K562 (cell line): ENCODE measurements around the gene IFT172.

Experiments used
- CBX3 ChIP-seq, 2 experiments: IDR thresholded peaks; 1 replicate in 1 of 2; 2 replicates in 1 of 2; pipeline ENCODE4 v1.6.1; 2012; ENCODE audit warnings: inconsistent platforms in 2 of 2, low read length in 2 of 2, borderline replicate concordance in 1 of 2, control low read depth in 1 of 2
- CEBPB ChIP-seq: fragments of 450-650 bp; IDR thresholded peaks from 2 replicates; pipeline ENCODE4 v1.6.1; 2016; ENCODE audit warnings: missing genetic modification characterization, missing compliant biosample characterization
- GABPA ChIP-seq: fragments of 200-800 bp; sonication (Bioruptor generic); conservative IDR thresholded peaks from 2 replicates; pipeline ENCODE4 v1.6.1; 2016; ENCODE audit warnings: low read depth, missing genetic modification characterization, missing compliant biosample characterization
- JUN ChIP-seq, 2 experiments: sonication (generic) in 1 of 2; formaldehyde crosslinking in 1 of 2; IDR thresholded peaks; 2 replicates each; pipeline versions ENCODE4 v1.6.1 to v1.8.0; 2012 to 2022; ENCODE audit warnings: borderline replicate concordance in 2 of 2, mild to moderate bottlenecking in 2 of 2, improper control_type of control experiment in 1 of 2, low read depth in 1 of 2, low read length in 1 of 2, missing genetic modification reagents in 1 of 2
- MEF2D ChIP-seq: conservative IDR thresholded peaks from 2 replicates; pipeline ENCODE4 v1.6.1; 2016; ENCODE audit warnings: low read depth, missing genetic modification characterization, missing compliant biosample characterization
- NFIC ChIP-seq: fragments of 450-650 bp; IDR thresholded peaks from 2 replicates; pipeline ENCODE4 v1.6.1; 2017; ENCODE audit warnings: mild to moderate bottlenecking, inconsistent platforms
- NR2F6 ChIP-seq: fragments of 450-650 bp; formaldehyde crosslinking; IDR thresholded peaks from 2 replicates; pipeline ENCODE4 v1.4.0; 2020; ENCODE audit warnings: mild to moderate bottlenecking
- POLR2AphosphoS2 ChIP-seq: IDR thresholded peaks from 2 replicates; pipeline ENCODE4 v1.6.1; 2012; ENCODE audit warnings: low read length, improper control_type of control experiment
- SMC3 ChIP-seq: conservative IDR thresholded peaks from 2 replicates; pipeline ENCODE4 v1.6.1; 2011; ENCODE audit warnings: low read depth, low read length, improper control_type of control experiment; ENCODE audit not compliant: insufficient read depth
- ZNF764 ChIP-seq: fragments of 250-450 bp; sonication (Bioruptor Pico); IDR thresholded peaks from 2 replicates; pipeline ENCODE4 v1.4.0; 2020; ENCODE audit warnings: low read depth, mild to moderate bottlenecking, moderate library complexity
- TF ChIP-seq, protein P1 (sequence below): sonication (generic); formaldehyde crosslinking; IDR thresholded peaks from 2 replicates; pipeline ENCODE4 v1.8.1; 2023; ENCODE audit warnings: mild to moderate bottlenecking, missing genetic modification reagents
- TF ChIP-seq, protein P2 (sequence below): fragments of 450-650 bp; IDR thresholded peaks from 2 replicates; pipeline ENCODE4 v1.6.1; 2016; ENCODE audit warnings: low read depth
- TF ChIP-seq, protein P3 (sequence below), 3 experiments: IDR thresholded peaks in 2 of 3; conservative IDR thresholded peaks in 1 of 3; 2 replicates each; pipeline ENCODE4 v1.5.1; 2011 to 2012; ENCODE audit warnings: low read length in 3 of 3, mild to moderate bottlenecking in 3 of 3, control low read depth in 2 of 3, improper control_type of control experiment in 1 of 3, inconsistent platforms in 1 of 3, low read depth in 1 of 3, mixed read lengths in 1 of 3, moderate library complexity in 1 of 3; ENCODE audit not compliant: insufficient read depth in 2 of 3

DNA sequence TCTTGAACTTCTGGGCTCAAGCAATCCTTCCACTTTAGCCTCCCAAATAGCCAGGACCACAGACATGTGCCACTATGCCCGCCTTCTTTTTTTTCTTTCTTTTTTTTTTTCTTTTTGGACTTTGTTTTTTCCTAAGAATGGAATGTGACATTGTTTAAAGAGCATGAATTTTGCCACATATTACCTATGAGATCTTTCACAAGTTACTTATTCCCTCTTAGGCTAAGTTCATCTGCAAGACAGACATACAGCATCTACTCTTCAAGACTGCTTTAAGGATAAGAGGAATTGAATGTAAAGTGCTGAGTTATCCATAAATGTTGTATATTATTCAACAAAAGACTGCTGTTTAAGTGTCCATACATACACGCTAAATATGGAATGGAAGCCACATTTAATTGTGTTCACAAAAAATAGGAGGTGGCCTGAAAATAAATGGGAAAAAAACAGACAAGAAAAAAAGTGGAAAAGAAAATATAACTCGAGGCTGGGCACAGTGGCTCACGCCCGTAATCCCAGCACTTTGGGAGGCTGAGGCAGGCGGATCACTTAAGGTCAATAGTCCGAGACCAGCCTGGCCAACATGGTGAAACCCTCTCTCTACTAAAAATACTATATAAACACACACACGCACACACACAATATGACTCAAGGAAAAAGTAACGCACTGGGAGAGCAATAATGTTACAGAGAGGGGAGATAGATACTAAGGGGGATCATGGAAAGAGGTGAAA, 77.0 kb downstream of the IFT172 start:
- TF ChIP-seq, protein P1, sequence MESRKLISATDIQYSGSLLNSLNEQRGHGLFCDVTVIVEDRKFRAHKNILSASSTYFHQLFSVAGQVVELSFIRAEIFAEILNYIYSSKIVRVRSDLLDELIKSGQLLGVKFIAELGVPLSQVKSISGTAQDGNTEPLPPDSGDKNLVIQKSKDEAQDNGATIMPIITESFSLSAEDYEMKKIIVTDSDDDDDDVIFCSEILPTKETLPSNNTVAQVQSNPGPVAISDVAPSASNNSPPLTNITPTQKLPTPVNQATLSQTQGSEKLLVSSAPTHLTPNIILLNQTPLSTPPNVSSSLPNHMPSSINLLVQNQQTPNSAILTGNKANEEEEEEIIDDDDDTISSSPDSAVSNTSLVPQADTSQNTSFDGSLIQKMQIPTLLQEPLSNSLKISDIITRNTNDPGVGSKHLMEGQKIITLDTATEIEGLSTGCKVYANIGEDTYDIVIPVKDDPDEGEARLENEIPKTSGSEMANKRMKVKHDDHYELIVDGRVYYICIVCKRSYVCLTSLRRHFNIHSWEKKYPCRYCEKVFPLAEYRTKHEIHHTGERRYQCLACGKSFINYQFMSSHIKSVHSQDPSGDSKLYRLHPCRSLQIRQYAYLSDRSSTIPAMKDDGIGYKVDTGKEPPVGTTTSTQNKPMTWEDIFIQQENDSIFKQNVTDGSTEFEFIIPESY = no peak
- TF ChIP-seq, protein P2, sequence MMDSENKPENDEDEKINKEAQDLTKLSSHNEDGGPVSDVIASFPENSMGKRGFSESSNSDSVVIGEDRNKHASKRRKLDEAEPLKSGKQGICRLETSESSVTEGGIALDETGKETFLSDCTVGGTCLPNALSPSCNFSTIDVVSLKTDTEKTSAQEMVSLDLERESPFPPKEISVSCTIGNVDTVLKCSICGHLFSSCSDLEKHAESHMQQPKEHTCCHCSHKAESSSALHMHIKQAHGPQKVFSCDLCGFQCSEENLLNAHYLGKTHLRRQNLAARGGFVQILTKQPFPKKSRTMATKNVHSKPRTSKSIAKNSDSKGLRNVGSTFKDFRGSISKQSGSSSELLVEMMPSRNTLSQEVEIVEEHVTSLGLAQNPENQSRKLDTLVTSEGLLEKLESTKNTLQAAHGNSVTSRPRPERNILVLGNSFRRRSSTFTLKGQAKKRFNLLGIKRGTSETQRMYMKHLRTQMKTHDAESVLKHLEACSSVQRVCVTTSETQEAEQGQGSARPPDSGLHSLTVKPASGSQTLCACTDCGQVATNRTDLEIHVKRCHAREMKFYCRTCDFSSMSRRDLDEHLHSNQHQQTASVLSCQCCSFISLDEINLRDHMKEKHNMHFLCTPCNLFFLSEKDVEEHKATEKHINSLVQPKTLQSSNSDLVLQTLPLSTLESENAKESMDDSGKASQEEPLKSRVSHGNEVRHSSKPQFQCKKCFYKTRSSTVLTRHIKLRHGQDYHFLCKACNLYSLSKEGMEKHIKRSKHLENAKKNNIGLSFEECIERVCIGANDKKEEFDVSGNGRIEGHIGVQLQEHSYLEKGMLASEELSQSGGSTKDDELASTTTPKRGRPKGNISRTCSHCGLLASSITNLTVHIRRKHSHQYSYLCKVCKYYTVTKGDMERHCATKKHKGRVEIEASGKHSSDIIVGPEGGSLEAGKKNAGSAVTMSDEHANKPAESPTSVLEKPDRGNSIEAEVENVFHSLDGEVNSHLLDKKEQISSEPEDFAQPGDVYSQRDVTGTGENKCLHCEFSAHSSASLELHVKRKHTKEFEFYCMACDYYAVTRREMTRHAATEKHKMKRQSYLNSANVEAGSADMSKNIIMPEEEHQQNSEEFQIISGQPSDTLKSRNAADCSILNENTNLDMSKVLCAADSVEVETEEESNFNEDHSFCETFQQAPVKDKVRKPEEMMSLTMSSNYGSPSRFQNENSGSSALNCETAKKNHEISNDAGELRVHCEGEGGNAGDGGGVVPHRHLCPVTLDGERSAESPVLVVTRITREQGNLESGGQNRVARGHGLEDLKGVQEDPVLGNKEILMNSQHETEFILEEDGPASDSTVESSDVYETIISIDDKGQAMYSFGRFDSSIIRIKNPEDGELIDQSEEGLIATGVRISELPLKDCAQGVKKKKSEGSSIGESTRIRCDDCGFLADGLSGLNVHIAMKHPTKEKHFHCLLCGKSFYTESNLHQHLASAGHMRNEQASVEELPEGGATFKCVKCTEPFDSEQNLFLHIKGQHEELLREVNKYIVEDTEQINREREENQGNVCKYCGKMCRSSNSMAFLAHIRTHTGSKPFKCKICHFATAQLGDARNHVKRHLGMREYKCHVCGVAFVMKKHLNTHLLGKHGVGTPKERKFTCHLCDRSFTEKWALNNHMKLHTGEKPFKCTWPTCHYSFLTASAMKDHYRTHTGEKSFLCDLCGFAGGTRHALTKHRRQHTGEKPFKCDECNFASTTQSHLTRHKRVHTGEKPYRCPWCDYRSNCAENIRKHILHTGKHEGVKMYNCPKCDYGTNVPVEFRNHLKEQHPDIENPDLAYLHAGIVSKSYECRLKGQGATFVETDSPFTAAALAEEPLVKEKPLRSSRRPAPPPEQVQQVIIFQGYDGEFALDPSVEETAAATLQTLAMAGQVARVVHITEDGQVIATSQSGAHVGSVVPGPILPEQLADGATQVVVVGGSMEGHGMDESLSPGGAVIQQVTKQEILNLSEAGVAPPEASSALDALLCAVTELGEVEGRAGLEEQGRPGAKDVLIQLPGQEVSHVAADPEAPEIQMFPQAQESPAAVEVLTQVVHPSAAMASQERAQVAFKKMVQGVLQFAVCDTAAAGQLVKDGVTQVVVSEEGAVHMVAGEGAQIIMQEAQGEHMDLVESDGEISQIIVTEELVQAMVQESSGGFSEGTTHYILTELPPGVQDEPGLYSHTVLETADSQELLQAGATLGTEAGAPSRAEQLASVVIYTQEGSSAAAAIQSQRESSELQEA = no peak
- TF ChIP-seq MEF2D (no peak), CBX3 (IDR thresholded peaks at IDR 0.05; ENCODE audit: borderline replicate concordance in 1 of 2, low read length in 2 of 2) (no peak), CEBPB (tag) (no peak), SMC3 (no peak), GABPA (tag) (no peak), ZNF764 (no peak), JUN (IDR thresholded peaks at IDR 0.05; ENCODE audit: borderline replicate concordance, low read depth, low read length) (no peak), JUN (CRISPR knock-in tag; IDR thresholded peaks at IDR 0.05; ENCODE audit: borderline replicate concordance) (no peak), NR2F6 (CRISPR knock-in tag) (no peak), POLR2AphosphoS2 (no peak), NFIC (no peak)
- TF ChIP-seq, protein P3, sequence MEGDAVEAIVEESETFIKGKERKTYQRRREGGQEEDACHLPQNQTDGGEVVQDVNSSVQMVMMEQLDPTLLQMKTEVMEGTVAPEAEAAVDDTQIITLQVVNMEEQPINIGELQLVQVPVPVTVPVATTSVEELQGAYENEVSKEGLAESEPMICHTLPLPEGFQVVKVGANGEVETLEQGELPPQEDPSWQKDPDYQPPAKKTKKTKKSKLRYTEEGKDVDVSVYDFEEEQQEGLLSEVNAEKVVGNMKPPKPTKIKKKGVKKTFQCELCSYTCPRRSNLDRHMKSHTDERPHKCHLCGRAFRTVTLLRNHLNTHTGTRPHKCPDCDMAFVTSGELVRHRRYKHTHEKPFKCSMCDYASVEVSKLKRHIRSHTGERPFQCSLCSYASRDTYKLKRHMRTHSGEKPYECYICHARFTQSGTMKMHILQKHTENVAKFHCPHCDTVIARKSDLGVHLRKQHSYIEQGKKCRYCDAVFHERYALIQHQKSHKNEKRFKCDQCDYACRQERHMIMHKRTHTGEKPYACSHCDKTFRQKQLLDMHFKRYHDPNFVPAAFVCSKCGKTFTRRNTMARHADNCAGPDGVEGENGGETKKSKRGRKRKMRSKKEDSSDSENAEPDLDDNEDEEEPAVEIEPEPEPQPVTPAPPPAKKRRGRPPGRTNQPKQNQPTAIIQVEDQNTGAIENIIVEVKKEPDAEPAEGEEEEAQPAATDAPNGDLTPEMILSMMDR (IDR thresholded peaks at IDR 0.05 in 2 of 3, conservative IDR thresholded peaks at IDR 0.05 in 1 of 3; ENCODE audit: insufficient read depth in 2 of 3, low read depth in 1 of 3, low read length in 3 of 3) = no peak
